Thyroid gland (tissue), 4 donors: ENCODE measurements around the gene TMIGD2.

Experiments used
- CTCF ChIP-seq, 6 experiments: fragments of 200-600 bp in 3 of 6; fragments of 450-650 bp in 3 of 6; sonication (generic) in 3 of 6; IDR thresholded peaks; one replicate each; pipeline ENCODE4 v1.5.1; 2016 to 2019; ENCODE audit warnings: antibody characterized with exemption in 6 of 6, mild to moderate bottlenecking in 2 of 6, inconsistent platforms in 1 of 6, moderate library complexity in 1 of 6
- POLR2A ChIP-seq, 2 donors: fragments of 450-650 bp; IDR thresholded peaks; one replicate each; pipeline ENCODE4 v1.6.1; 2017; ENCODE audit warnings: antibody characterized with exemption in 2 of 2, mild to moderate bottlenecking in 2 of 2, moderate library complexity in 1 of 2

GRCh38 chr19:4266253-4267000 is 35.8 kb downstream of the TMIGD2 start:
- TF ChIP-seq CTCF (IDR thresholded peaks at IDR 0.05) = no peak
- no peak for TF ChIP-seq POLR2A (IDR thresholded peaks at IDR 0.05)
